ENCODE results near the gene PHTF1.

PHTF1 gene

GRCh38 chr1:113677250-113678158, 81.8 kb downstream of the PHTF1 start:
- H3K27me3 Mint-ChIP-seq, result no peaks in the 10 kb centered on the region
- H3K9me3 Mint-ChIP-seq, result no peaks in the 10 kb centered on the region
- H3K4me1 Mint-ChIP-seq, result peaks cover 4% of the 10 kb centered on the region
- no peak for DNase-seq
- H3K4me3 Mint-ChIP-seq, result no peak overlapping the region
- no peaks in the 10 kb centered on the region for H3K36me3 Mint-ChIP-seq
- CTCF ChIA-PET, result interaction anchor here (1.1 to 2.5 kb wide), 5 partner anchors 302 to 605 kb away, joined by 3 to 12 read pairs (median 6); partner anchors contain the start of genes LRIG2 and OLFML3
- no peak overlapping the region for H3K27ac Mint-ChIP-seq

- no peak overlapping the region for H3K27ac Mint-ChIP-seq
- H3K9me3 Mint-ChIP-seq, result no peaks in the 10 kb centered on the region
- CTCF ChIA-PET, result interaction anchor here (2.5 kb wide), 1 partner anchor 536 kb away, joined by 8 read pairs; no protein-coding TSS in a partner anchor
- H3K4me1 Mint-ChIP-seq, result peaks cover 4% of the 10 kb centered on the region
- DNase-seq, result no peak
- H3K27me3 Mint-ChIP-seq, result no peaks in the 10 kb centered on the region
- no peak overlapping the region for H3K4me3 Mint-ChIP-seq
- no peaks in the 10 kb centered on the region for H3K36me3 Mint-ChIP-seq
Measured at GRCh38 chr1:113676524-113676923, 82.8 kb downstream of the PHTF1 start.

GRCh38 chr1:113675302-113675701, 84.0 kb downstream of the PHTF1 start:
- DNase-seq, result no peak
- no peak overlapping the region for H3K4me3 Mint-ChIP-seq
- no peak overlapping the region for H3K27ac Mint-ChIP-seq
- H3K27me3 Mint-ChIP-seq, result no peaks in the 10 kb centered on the region
- CTCF ChIA-PET, result interaction anchor here (2.5 kb wide), 1 partner anchor 535 kb away, joined by 8 read pairs; no protein-coding TSS in a partner anchor
- no peaks in the 10 kb centered on the region for H3K36me3 Mint-ChIP-seq
- no peaks in the 10 kb centered on the region for H3K4me1 Mint-ChIP-seq
- no peaks in the 10 kb centered on the region for H3K9me3 Mint-ChIP-seq

- H3K36me3 Mint-ChIP-seq, result no peaks in the 10 kb centered on the region
- no peaks in the 10 kb centered on the region for H3K9me3 Mint-ChIP-seq
- no peak for DNase-seq
- no peaks in the 10 kb centered on the region for H3K27me3 Mint-ChIP-seq
- no peak overlapping the region for H3K27ac Mint-ChIP-seq
- H3K4me3 Mint-ChIP-seq, result no peak overlapping the region
- H3K4me1 Mint-ChIP-seq, result no peaks in the 10 kb centered on the region
- CTCF ChIA-PET, result no interaction called here
Measured at GRCh38 chr1:113674591-113674990, 84.7 kb downstream of the PHTF1 start.

- H3K27me3 Mint-ChIP-seq, result no peaks in the 10 kb centered on the region
- H3K27ac Mint-ChIP-seq, result no peak overlapping the region
- no peaks in the 10 kb centered on the region for H3K36me3 Mint-ChIP-seq
- no peak overlapping the region for H3K4me3 Mint-ChIP-seq
- no peak for DNase-seq
- no peaks in the 10 kb centered on the region for H3K4me1 Mint-ChIP-seq
- CTCF ChIA-PET, result no interaction called here
- H3K9me3 Mint-ChIP-seq, result no peaks in the 10 kb centered on the region
Measured at GRCh38 chr1:113672491-113672890, 86.8 kb downstream of the PHTF1 start.

- DNase-seq, result no peak
- H3K27ac Mint-ChIP-seq, result no peak overlapping the region
- no peaks in the 10 kb centered on the region for H3K9me3 Mint-ChIP-seq
- H3K4me1 Mint-ChIP-seq, result no peaks in the 10 kb centered on the region
- H3K36me3 Mint-ChIP-seq, result no peaks in the 10 kb centered on the region
- no peak overlapping the region for H3K4me3 Mint-ChIP-seq
- CTCF ChIA-PET, result interaction anchor here (0.9 kb wide), 1 partner anchor 12 kb away, joined by 3 read pairs; no protein-coding TSS in a partner anchor
- no peaks in the 10 kb centered on the region for H3K27me3 Mint-ChIP-seq
Measured at GRCh38 chr1:113670650-113671049, 88.6 kb downstream of the PHTF1 start.

GRCh38 chr1:113669988-113670387, 89.3 kb downstream of the PHTF1 start:
- DNase-seq, result no peak
- CTCF ChIA-PET, result interaction anchor here (0.9 kb wide), 1 partner anchor 11 kb away, joined by 3 read pairs; no protein-coding TSS in a partner anchor
- Mint-ChIP-seq H3K4me3 (no peak overlapping the region), H3K27ac (no peak overlapping the region), H3K36me3 (no peaks in the 10 kb centered on the region), H3K9me3 (no peaks in the 10 kb centered on the region), H3K4me1 (no peaks in the 10 kb centered on the region), H3K27me3 (no peaks in the 10 kb centered on the region)

- no peaks in the 10 kb centered on the region for H3K9me3 Mint-ChIP-seq
- no peak overlapping the region for H3K27ac Mint-ChIP-seq
- no peaks in the 10 kb centered on the region for H3K4me1 Mint-ChIP-seq
- no peak for DNase-seq
- no peaks in the 10 kb centered on the region for H3K36me3 Mint-ChIP-seq
- CTCF ChIA-PET, result no interaction called here
- H3K27me3 Mint-ChIP-seq, result no peaks in the 10 kb centered on the region
- H3K4me3 Mint-ChIP-seq, result no peak overlapping the region
Measured at GRCh38 chr1:113666126-113666525, 93.2 kb downstream of the PHTF1 start.

GRCh38 chr1:113665071-113665470, 94.2 kb downstream of the PHTF1 start:
- Mint-ChIP-seq H3K27ac (no peak overlapping the region), H3K27me3 (no peaks in the 10 kb centered on the region), H3K4me1 (no peaks in the 10 kb centered on the region), H3K9me3 (no peaks in the 10 kb centered on the region), H3K36me3 (no peaks in the 10 kb centered on the region), H3K4me3 (no peak overlapping the region)
- CTCF ChIA-PET, result no interaction called here
- DNase-seq, result no peak

GRCh38 chr1:113663165-113663951, 95.9 kb downstream of the PHTF1 start:
- Mint-ChIP-seq H3K4me3 (no peak overlapping the region), H3K9me3 (no peaks in the 10 kb centered on the region), H3K27me3 (no peaks in the 10 kb centered on the region), H3K4me1 (no peaks in the 10 kb centered on the region), H3K27ac (no peak overlapping the region), H3K36me3 (no peaks in the 10 kb centered on the region)
- CTCF ChIA-PET, result no interaction called here
- DNase-seq, result no peak

GRCh38 chr1:113662101-113662500, 97.2 kb downstream of the PHTF1 start:
- H3K4me1 Mint-ChIP-seq, result no peaks in the 10 kb centered on the region
- H3K9me3 Mint-ChIP-seq, result no peaks in the 10 kb centered on the region
- no peaks in the 10 kb centered on the region for H3K36me3 Mint-ChIP-seq
- H3K27ac Mint-ChIP-seq, result no peak overlapping the region
- CTCF ChIA-PET, result no interaction called here
- no peak overlapping the region for H3K4me3 Mint-ChIP-seq
- H3K27me3 Mint-ChIP-seq, result no peaks in the 10 kb centered on the region
- DNase-seq, result no peak

GRCh38 chr1:113660088-113660487, 99.2 kb downstream of the PHTF1 start:
- Mint-ChIP-seq H3K9me3 (no peaks in the 10 kb centered on the region), H3K4me3 (no peak overlapping the region), H3K27ac (no peak overlapping the region), H3K4me1 (no peaks in the 10 kb centered on the region), H3K27me3 (no peaks in the 10 kb centered on the region), H3K36me3 (no peaks in the 10 kb centered on the region)
- DNase-seq, result no peak
- CTCF ChIA-PET, result no interaction called here

- Mint-ChIP-seq H3K36me3 (no peaks in the 10 kb centered on the region), H3K4me3 (no peak overlapping the region), H3K27ac (no peak overlapping the region), H3K27me3 (no peaks in the 10 kb centered on the region), H3K4me1 (no peaks in the 10 kb centered on the region), H3K9me3 (no peaks in the 10 kb centered on the region)
- no peak for DNase-seq
- CTCF ChIA-PET, result no interaction called here
Measured at GRCh38 chr1:113659556-113659955, 99.7 kb downstream of the PHTF1 start.

GRCh38 chr1:113659035-113659434, 100.3 kb downstream of the PHTF1 start:
- Mint-ChIP-seq H3K27me3 (no peaks in the 10 kb centered on the region), H3K4me3 (no peak overlapping the region), H3K4me1 (no peaks in the 10 kb centered on the region), H3K27ac (no peak overlapping the region), H3K9me3 (no peaks in the 10 kb centered on the region), H3K36me3 (no peaks in the 10 kb centered on the region)
- DNase-seq, result no peak
- CTCF ChIA-PET, result interaction anchor here (1.0 kb wide), 1 partner anchor 12 kb away, joined by 3 read pairs; no protein-coding TSS in a partner anchor
